Bronchial epithelial cell (primary cell): ENCODE data around the gene ALDH16A1. TPM values are rescaled to one million over a fixed set of nuclear protein-coding genes. Genes with fewer than 3 reads are reported as not detected.
A peak's percentile ranks its signal among the peaks of the same experiment; 100 is the strongest.

Experiments used
- DNase-seq: peaks from one replicate; pipeline ENCODE4 v3.0.0-alpha.2; 2010; ENCODE audit warnings: low read depth
- FAIRE-seq: peaks from 2 replicates; lab custom pipeline; 2011; peaks lifted over from hg19 to GRCh38; lab: Jason Lieb, UNC
- H3K27me3 ChIP-seq: 2 replicates; pipeline ENCODE4 v1.5.1; 2011; ENCODE audit warnings: low read length; ENCODE audit not compliant: control insufficient read depth, insufficient read depth
- H3K36me3 ChIP-seq: 2 replicates; pipeline ENCODE4 v1.5.1; 2011; ENCODE audit warnings: low read length; ENCODE audit not compliant: control insufficient read depth, insufficient read depth
- H3K4me3 ChIP-seq: 2 replicates; pipeline ENCODE4 v1.5.1; 2011; ENCODE audit warnings: mild to moderate bottlenecking, low read depth, low read length, control low read depth
- CTCF ChIP-seq: IDR thresholded peaks from 2 replicates; pipeline ENCODE4 v1.5.1; 2011; ENCODE audit warnings: mild to moderate bottlenecking, moderate library complexity, low read length, control low read depth, inconsistent platforms; ENCODE audit not compliant: insufficient read depth, severe bottlenecking
- total RNA-seq: library from RNA; depleted of rRNA; stranded (reverse); fragments of >200 nt; gene quantifications from 2 replicates; pipeline ENCODE4 v1.2.1, GENCODE V29; 2014

The ALDH16A1 gene
- total RNA-seq, 1 donor from 2014 or later, result 29.2 TPM

DNA sequence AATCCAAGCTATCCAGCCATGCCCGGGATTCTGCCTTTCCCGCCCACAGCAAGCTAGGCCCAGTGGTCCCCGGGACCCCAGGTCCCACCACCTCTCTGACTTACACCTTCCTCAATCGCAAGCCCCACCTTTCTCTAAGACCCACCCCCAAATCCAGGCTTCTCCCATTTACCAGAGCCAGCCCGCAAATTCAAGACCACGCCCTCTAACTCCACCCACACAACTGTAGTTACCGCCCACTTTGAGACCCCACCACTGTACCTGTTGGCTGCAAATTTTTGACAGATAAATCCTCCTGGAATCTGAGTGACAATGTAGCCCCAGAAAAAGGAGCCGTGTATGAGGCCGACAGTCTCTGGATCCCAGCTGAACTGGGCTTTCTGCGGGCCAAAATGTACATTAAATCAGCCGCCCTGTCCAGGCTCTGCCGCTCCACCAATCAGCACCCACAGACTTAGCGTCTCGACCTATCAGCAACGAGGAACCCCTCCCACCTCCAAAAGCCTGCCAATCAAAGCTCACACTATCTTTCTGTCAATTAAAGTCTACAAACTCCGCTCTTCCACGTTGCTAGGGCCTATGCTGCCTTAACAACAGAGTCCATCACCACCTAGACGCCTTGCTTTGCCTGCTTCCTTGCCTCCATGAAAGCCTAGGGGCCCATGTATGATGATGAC is 18.0 kb upstream of the ALDH16A1 start:
- FAIRE-seq, result peak; percentile 18
- H3K36me3 ChIP-seq, result no peaks in the 10 kb centered on the region
- no peak for TF ChIP-seq CTCF
- H3K27me3 ChIP-seq, result peaks cover 51% of the 10 kb centered on the region
- H3K4me3 ChIP-seq, result no peak overlapping the region
- DNase-seq, result no peak

DNA sequence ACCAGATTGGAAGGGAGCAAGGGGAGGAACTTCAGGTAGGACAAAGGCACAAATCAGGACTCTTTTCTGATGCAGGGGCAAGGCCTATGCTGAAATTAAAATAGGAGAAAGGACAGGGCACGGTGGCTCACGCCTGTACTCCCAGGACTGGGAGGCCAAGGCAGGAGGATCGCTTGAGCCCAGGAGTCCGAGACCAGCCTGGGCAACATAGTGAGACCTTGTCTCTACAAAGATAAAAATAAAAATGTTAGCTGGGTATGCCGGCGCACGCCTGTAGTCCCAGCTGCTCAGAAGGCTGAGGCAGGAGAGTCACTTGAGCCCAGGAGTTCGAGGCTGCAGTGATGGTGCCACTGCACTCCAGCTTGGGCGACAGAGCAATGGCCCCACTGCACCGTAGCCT is 17.4 kb upstream of the ALDH16A1 start:
- DNase-seq, result no peak
- no peak for FAIRE-seq
- no peak for TF ChIP-seq CTCF
- Histone ChIP-seq H3K36me3 (no peaks in the 10 kb centered on the region), H3K4me3 (no peak overlapping the region), H3K27me3 (peaks cover 55% of the 10 kb centered on the region)

- Histone ChIP-seq H3K36me3 (no peaks in the 10 kb centered on the region), H3K27me3 (peaks cover 61% of the 10 kb centered on the region)
- TF ChIP-seq CTCF, result no peak
These were observed 16.5 kb upstream of the ALDH16A1 start for GRCh38 chr19:49436381-49437017.

DNA sequence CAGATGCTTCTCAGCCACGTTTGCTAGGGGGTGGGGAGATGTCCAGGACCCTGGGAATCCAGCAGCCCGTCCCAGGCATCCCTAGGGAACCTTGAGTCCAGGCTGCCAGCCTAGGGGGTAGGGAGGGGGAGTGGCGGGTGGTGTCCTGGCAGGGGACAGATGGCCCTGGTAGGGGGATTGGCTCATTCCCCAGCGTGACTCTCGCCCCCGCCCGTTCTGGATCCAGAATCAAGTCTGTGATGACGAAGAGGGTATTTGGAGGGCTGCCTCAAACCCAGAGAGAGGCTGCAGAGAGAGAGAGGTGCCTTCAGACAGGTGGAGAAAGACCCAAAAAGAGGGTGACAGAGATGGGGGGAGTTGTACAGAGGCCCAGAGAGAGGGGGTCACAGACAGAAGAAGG is 15.8 kb upstream of the ALDH16A1 start:
- DNase-seq, result no peak
- Histone ChIP-seq H3K27me3 (peaks cover 62% of the 10 kb centered on the region), H3K4me3 (no peak overlapping the region), H3K36me3 (no peaks in the 10 kb centered on the region)
- FAIRE-seq, result no peak
- no peak for TF ChIP-seq CTCF

More at GRCh38 chr19:49436381-49437017, 16.5 kb upstream of the ALDH16A1 start:
- DNase-seq (no peak), FAIRE-seq (no peak)
- no peak overlapping the region for H3K4me3 ChIP-seq

DNA sequence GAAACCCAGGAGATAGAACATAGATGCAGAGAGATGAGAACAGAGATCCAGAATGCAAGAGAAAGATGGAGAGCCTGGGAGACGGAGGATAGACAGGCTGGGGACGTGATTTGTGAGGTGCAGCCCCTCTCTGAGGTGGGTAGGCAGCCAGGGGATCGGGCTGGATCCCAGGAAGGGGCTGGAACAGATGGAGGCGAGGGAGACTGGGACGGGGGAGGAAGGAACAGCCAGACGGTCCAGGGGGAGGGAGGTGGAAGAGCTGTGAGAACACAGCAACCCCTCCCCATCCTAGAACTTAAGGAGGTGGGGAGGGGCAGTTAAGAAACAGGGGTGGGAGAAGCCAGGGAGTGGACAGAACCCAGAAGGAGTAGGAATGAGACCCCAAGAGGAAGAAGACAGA is 14.8 kb upstream of the ALDH16A1 start:
- Histone ChIP-seq H3K4me3 (no peak overlapping the region), H3K27me3 (peaks cover 53% of the 10 kb centered on the region), H3K36me3 (no peaks in the 10 kb centered on the region)
- TF ChIP-seq CTCF, result no peak
- DNase-seq (no peak), FAIRE-seq (no peak)
